HepG2 (cell line): ENCODE data around the gene TMEM95. TPM values are rescaled to one million over a fixed set of nuclear protein-coding genes. Genes with fewer than 3 reads are reported as not detected.

Source experiments
- ARID4A ChIP-seq: sonication (generic); formaldehyde crosslinking; IDR thresholded peaks from 2 replicates; pipeline ENCODE4 v1.5.0; 2020; ENCODE audit warnings: mild to moderate bottlenecking, missing genetic modification reagents, borderline replicate concordance
- CSRNP1 ChIP-seq: sonication (generic); formaldehyde crosslinking; IDR thresholded peaks from 2 replicates; pipeline ENCODE4 v1.8.1; 2023; ENCODE audit warnings: mild to moderate bottlenecking, missing genetic modification reagents
- HDAC6 ChIP-seq: fragments of 200-600 bp; sonication (generic); IDR thresholded peaks from 2 replicates; pipeline ENCODE4 v1.7.0; 2017; ENCODE audit warnings: mild to moderate bottlenecking, antibody characterized with exemption, low read length, low read depth
- MAFF ChIP-seq: IDR thresholded peaks from 2 replicates; pipeline ENCODE4 v1.6.1; 2011; ENCODE audit warnings: low read depth, low read length, improper control_type of control experiment
- NBN ChIP-seq: fragments of 450-650 bp; conservative IDR thresholded peaks from 2 replicates; pipeline ENCODE4 v1.6.1; 2017
- SAFB2 ChIP-seq: sonication (generic); formaldehyde crosslinking; IDR thresholded peaks from 2 replicates; pipeline ENCODE4 v1.5.1; 2020; ENCODE audit warnings: missing genetic modification reagents, low read depth, mild to moderate bottlenecking, borderline replicate concordance
- SPEN ChIP-seq: sonication (generic); formaldehyde crosslinking; IDR thresholded peaks from 2 replicates; pipeline ENCODE4 v1.5.1; 2020; ENCODE audit warnings: low read depth, mild to moderate bottlenecking, missing genetic modification reagents
- THAP9 ChIP-seq: sonication (generic); formaldehyde crosslinking; IDR thresholded peaks from 2 replicates; pipeline ENCODE4; 2020; ENCODE audit warnings: missing genetic modification reagents, mild to moderate bottlenecking, borderline replicate concordance
- TRIM24 ChIP-seq: sonication (generic); formaldehyde crosslinking; IDR thresholded peaks from 2 replicates; pipeline ENCODE4 v1.8.0; 2022; ENCODE audit warnings: mild to moderate bottlenecking, missing genetic modification reagents
- ZBTB3 ChIP-seq: sonication (generic); formaldehyde crosslinking; IDR thresholded peaks from 2 replicates; pipeline ENCODE4 v1.4.0; 2020; ENCODE audit warnings: low read depth, mild to moderate bottlenecking, moderate library complexity, missing genetic modification reagents, borderline replicate concordance
- ZBTB7B ChIP-seq: sonication (generic); formaldehyde crosslinking; IDR thresholded peaks from 2 replicates; pipeline ENCODE4 v1.4.0; 2020; ENCODE audit warnings: missing genetic modification reagents
- ZNF337 ChIP-seq: sonication (generic); formaldehyde crosslinking; IDR thresholded peaks from 2 replicates; pipeline ENCODE4 v1.5.1; 2020; ENCODE audit warnings: missing genetic modification reagents, low read depth, mild to moderate bottlenecking, borderline replicate concordance
- ZNF414 ChIP-seq: sonication (generic); formaldehyde crosslinking; IDR thresholded peaks from 2 replicates; pipeline ENCODE4 v1.5.0; 2020; ENCODE audit warnings: missing genetic modification reagents
- ZNF552 ChIP-seq: sonication (generic); formaldehyde crosslinking; IDR thresholded peaks from 2 replicates; pipeline ENCODE4 v1.9.0; 2022; ENCODE audit warnings: missing genetic modification reagents, mild to moderate bottlenecking, borderline replicate concordance
- ZNF747 ChIP-seq: sonication (generic); formaldehyde crosslinking; IDR thresholded peaks from 2 replicates; pipeline ENCODE4 v1.8.1; 2023; ENCODE audit warnings: missing genetic modification reagents, mild to moderate bottlenecking, borderline replicate concordance
- polyA plus RNA-seq, 8 experiments: library from polyadenylated mRNA; depleted of rRNA in 3 of 8; stranded (reverse) in 7 of 8; unstranded in 1 of 8; fragments of >200 nt; fragmentation: Illumina TruSeq in 4 of 8; extraction: Trizol in 4 of 8; gene quantifications; 2 replicates each; pipeline versions ENCODE4 v1.2.1 to v1.2.3, GENCODE V29; 2011 to 2016; ENCODE audit warnings: low read depth in 4 of 8, missing spikeins in 1 of 8, mixed read lengths in 1 of 8; ENCODE audit not compliant: insufficient read depth in 1 of 8
- total RNA-seq, 5 experiments: library from RNA; depleted of rRNA; stranded (reverse); fragments of >200 nt; fragmentation: Illumina TruSeq; extraction: Trizol; gene quantifications; 2 replicates each; pipeline ENCODE4 v1.2.3, GENCODE V29; 2016; ENCODE audit warnings: low read depth in 1 of 5
- TF ChIP-seq, protein P1 (sequence below): sonication (generic); formaldehyde crosslinking; IDR thresholded peaks from 2 replicates; pipeline ENCODE4 v1.8.1; 2022; ENCODE audit warnings: low read depth, mild to moderate bottlenecking, missing genetic modification reagents

TMEM95 gene
- total and polyA plus RNA-seq, 2 of the 13 experiments (the other 11 are each of a cell fraction or from before 2014, with no cell fraction given): not detected

DNA sequence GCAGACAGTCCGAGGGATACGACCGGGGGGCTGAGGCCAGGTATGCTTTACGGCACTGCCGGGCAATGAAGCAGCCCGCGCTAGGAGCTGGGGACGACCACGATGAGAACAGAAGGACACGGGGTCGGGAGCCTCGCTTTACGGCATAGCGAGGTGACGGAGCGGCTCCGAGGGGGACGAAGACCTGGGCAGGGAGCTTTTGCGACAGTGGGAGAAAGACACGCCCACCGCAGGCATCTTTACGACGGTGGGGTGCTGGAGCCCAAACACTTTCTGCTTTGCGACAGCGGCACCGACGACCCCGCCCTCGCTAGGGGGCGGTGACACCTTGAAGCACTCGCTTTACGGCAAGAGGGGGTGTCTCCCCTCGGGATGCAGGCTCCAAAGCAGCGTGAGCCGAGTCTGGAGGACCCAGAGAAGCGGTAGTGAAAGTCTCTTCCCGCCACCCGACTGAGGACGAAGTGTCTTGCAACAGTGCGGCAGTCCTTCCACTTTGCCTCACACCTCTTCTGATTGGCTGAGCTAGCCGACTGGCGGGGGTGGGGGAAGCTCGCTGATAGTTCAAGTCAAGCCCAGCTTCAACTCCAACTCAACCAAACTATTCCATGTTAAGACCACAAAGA, 25.5 kb upstream of the TMEM95 start (continued):
- TF ChIP-seq, protein P1, sequence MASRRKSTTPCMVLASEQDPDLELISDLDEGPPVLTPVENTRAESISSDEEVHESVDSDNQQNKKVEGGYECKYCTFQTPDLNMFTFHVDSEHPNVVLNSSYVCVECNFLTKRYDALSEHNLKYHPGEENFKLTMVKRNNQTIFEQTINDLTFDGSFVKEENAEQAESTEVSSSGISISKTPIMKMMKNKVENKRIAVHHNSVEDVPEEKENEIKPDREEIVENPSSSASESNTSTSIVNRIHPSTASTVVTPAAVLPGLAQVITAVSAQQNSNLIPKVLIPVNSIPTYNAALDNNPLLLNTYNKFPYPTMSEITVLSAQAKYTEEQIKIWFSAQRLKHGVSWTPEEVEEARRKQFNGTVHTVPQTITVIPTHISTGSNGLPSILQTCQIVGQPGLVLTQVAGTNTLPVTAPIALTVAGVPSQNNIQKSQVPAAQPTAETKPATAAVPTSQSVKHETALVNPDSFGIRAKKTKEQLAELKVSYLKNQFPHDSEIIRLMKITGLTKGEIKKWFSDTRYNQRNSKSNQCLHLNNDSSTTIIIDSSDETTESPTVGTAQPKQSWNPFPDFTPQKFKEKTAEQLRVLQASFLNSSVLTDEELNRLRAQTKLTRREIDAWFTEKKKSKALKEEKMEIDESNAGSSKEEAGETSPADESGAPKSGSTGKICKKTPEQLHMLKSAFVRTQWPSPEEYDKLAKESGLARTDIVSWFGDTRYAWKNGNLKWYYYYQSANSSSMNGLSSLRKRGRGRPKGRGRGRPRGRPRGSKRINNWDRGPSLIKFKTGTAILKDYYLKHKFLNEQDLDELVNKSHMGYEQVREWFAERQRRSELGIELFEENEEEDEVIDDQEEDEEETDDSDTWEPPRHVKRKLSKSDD (CRISPR knock-in tag): no peak
- TF ChIP-seq ZNF337 (0 out of 2 replicates have a peak, but pooled peaks have one; percentile 6), MAFF (no peak), HDAC6 (no peak), TRIM24 (CRISPR knock-in tag) (no peak), SAFB2 (CRISPR knock-in tag) (peak; percentile 69; the same call in 1 of the 2 replicates), SPEN (CRISPR knock-in tag) (peak; percentile 93), ZBTB7B (CRISPR knock-in tag) (peak; percentile 84; the same call in 1 of the 2 replicates), ARID4A (CRISPR knock-in tag) (peak; percentile 83; the same call in 1 of the 2 replicates), ZNF414 (peak; percentile 6; the same call in 1 of the 2 replicates), ZNF747 (peak; percentile 74; the same call in 1 of the 2 replicates), NBN (no peak), ZBTB3 (peak; percentile 46; the same call in 1 of the 2 replicates), CSRNP1 (CRISPR knock-in tag) (no peak), ZNF552 (CRISPR knock-in tag) (no peak), THAP9 (peak; percentile 100)
